Activated naive CD8-positive, alpha-beta T cell (primary cell): Measurements from ENCODE around the gene CPED1.

Experiments
- H3K27ac Mint-ChIP-seq: one replicate; pipeline ENCODE4 v1.8.0; 2021; ENCODE audit warnings: mixed read lengths
- H3K27me3 Mint-ChIP-seq: one replicate; pipeline ENCODE4 v1.8.0; 2021; ENCODE audit warnings: mixed read lengths
- H3K36me3 Mint-ChIP-seq: one replicate; pipeline ENCODE4 v1.8.0; 2021; ENCODE audit warnings: mixed read lengths
- H3K4me1 Mint-ChIP-seq: one replicate; pipeline ENCODE4 v1.8.0; 2021; ENCODE audit warnings: low read depth, mixed read lengths
- H3K4me3 Mint-ChIP-seq: one replicate; pipeline ENCODE4 v1.8.0; 2021; ENCODE audit warnings: mild to moderate bottlenecking, mixed read lengths
- H3K9me3 Mint-ChIP-seq: one replicate; pipeline ENCODE4 v1.8.0; 2021; ENCODE audit warnings: low read depth, mixed read lengths

CPED1 gene

GRCh38 chr7:121140790-121141189, 152.3 kb downstream of the CPED1 start:
- no peak overlapping the region for H3K4me3 Mint-ChIP-seq
- H3K4me1 Mint-ChIP-seq: peaks cover 14% of the 10 kb centered on the region
- H3K9me3 Mint-ChIP-seq: no peaks in the 10 kb centered on the region
- no peaks in the 10 kb centered on the region for H3K36me3 Mint-ChIP-seq
- no peak overlapping the region for H3K27ac Mint-ChIP-seq
- H3K27me3 Mint-ChIP-seq: peaks cover 1% of the 10 kb centered on the region

- Mint-ChIP-seq H3K4me1 (no peaks in the 10 kb centered on the region), H3K4me3 (no peak overlapping the region)
These were observed 163.3 kb downstream of the CPED1 start for GRCh38 chr7:121151774-121152221.

GRCh38 chr7:121153411-121153810, 164.9 kb downstream of the CPED1 start:
- Mint-ChIP-seq H3K27me3 (peaks cover 10% of the 10 kb centered on the region), H3K4me1 (no peaks in the 10 kb centered on the region)

More at GRCh38 chr7:121151774-121152221, 163.3 kb downstream of the CPED1 start:
- no peaks in the 10 kb centered on the region for H3K9me3 Mint-ChIP-seq
- peaks cover 10% of the 10 kb centered on the region for H3K27me3 Mint-ChIP-seq
- H3K36me3 Mint-ChIP-seq: no peaks in the 10 kb centered on the region
- H3K27ac Mint-ChIP-seq: no peak overlapping the region

GRCh38 chr7:121153995-121154394, 165.5 kb downstream of the CPED1 start:
- H3K36me3 Mint-ChIP-seq: no peaks in the 10 kb centered on the region

More at GRCh38 chr7:121153411-121153810, 164.9 kb downstream of the CPED1 start:
- H3K9me3 Mint-ChIP-seq: no peaks in the 10 kb centered on the region
- no peaks in the 10 kb centered on the region for H3K36me3 Mint-ChIP-seq
- H3K27ac Mint-ChIP-seq: no peak overlapping the region
- no peak overlapping the region for H3K4me3 Mint-ChIP-seq

GRCh38 chr7:121156825-121157224, 168.3 kb downstream of the CPED1 start:
- Mint-ChIP-seq H3K36me3 (no peaks in the 10 kb centered on the region), H3K4me1 (no peaks in the 10 kb centered on the region), H3K27me3 (peaks cover 9% of the 10 kb centered on the region), H3K9me3 (no peaks in the 10 kb centered on the region), H3K4me3 (no peak overlapping the region), H3K27ac (no peak overlapping the region)

More at GRCh38 chr7:121153995-121154394, 165.5 kb downstream of the CPED1 start:
- no peaks in the 10 kb centered on the region for H3K4me1 Mint-ChIP-seq
- no peak overlapping the region for H3K4me3 Mint-ChIP-seq
- no peak overlapping the region for H3K27ac Mint-ChIP-seq
- H3K9me3 Mint-ChIP-seq: no peaks in the 10 kb centered on the region
- peaks cover 10% of the 10 kb centered on the region for H3K27me3 Mint-ChIP-seq

GRCh38 chr7:121157341-121157751, 168.8 kb downstream of the CPED1 start:
- Mint-ChIP-seq H3K4me1 (no peaks in the 10 kb centered on the region), H3K36me3 (no peaks in the 10 kb centered on the region), H3K27ac (no peak overlapping the region), H3K27me3 (peaks cover 9% of the 10 kb centered on the region), H3K9me3 (no peaks in the 10 kb centered on the region), H3K4me3 (no peak overlapping the region)

GRCh38 chr7:121157885-121158590, 169.5 kb downstream of the CPED1 start:
- H3K27ac Mint-ChIP-seq: no peak overlapping the region
- H3K4me3 Mint-ChIP-seq: no peak overlapping the region
- H3K27me3 Mint-ChIP-seq: peaks cover 10% of the 10 kb centered on the region

GRCh38 chr7:121158665-121159064, 170.2 kb downstream of the CPED1 start:
- Mint-ChIP-seq H3K4me3 (no peak overlapping the region), H3K4me1 (no peaks in the 10 kb centered on the region), H3K27me3 (peaks cover 10% of the 10 kb centered on the region)

More at GRCh38 chr7:121157885-121158590, 169.5 kb downstream of the CPED1 start:
- Mint-ChIP-seq H3K9me3 (no peaks in the 10 kb centered on the region), H3K4me1 (no peaks in the 10 kb centered on the region), H3K36me3 (no peaks in the 10 kb centered on the region)

GRCh38 chr7:121159553-121159952, 171.0 kb downstream of the CPED1 start:
- Mint-ChIP-seq H3K27ac (no peak overlapping the region), H3K27me3 (peaks cover 7% of the 10 kb centered on the region), H3K4me1 (no peaks in the 10 kb centered on the region), H3K36me3 (no peaks in the 10 kb centered on the region), H3K4me3 (no peak overlapping the region), H3K9me3 (no peaks in the 10 kb centered on the region)

More at GRCh38 chr7:121158665-121159064, 170.2 kb downstream of the CPED1 start:
- H3K27ac Mint-ChIP-seq: no peak overlapping the region
- no peaks in the 10 kb centered on the region for H3K36me3 Mint-ChIP-seq
- H3K9me3 Mint-ChIP-seq: no peaks in the 10 kb centered on the region

GRCh38 chr7:121160150-121161008, 171.9 kb downstream of the CPED1 start:
- no peaks in the 10 kb centered on the region for H3K4me1 Mint-ChIP-seq
- H3K4me3 Mint-ChIP-seq: no peak overlapping the region
- H3K27me3 Mint-ChIP-seq: peaks cover 7% of the 10 kb centered on the region
- H3K9me3 Mint-ChIP-seq: no peaks in the 10 kb centered on the region
- H3K27ac Mint-ChIP-seq: no peak overlapping the region
- H3K36me3 Mint-ChIP-seq: no peaks in the 10 kb centered on the region

- Mint-ChIP-seq H3K4me3 (no peak overlapping the region), H3K9me3 (no peaks in the 10 kb centered on the region), H3K27me3 (peaks cover 3% of the 10 kb centered on the region), H3K4me1 (no peaks in the 10 kb centered on the region), H3K36me3 (no peaks in the 10 kb centered on the region), H3K27ac (no peak overlapping the region)
These were observed 175.2 kb downstream of the CPED1 start for GRCh38 chr7:121163699-121164098.

GRCh38 chr7:121164247-121164646, 175.7 kb downstream of the CPED1 start:
- Mint-ChIP-seq H3K36me3 (no peaks in the 10 kb centered on the region), H3K9me3 (no peaks in the 10 kb centered on the region), H3K27me3 (peaks cover 3% of the 10 kb centered on the region), H3K4me1 (no peaks in the 10 kb centered on the region), H3K27ac (no peak overlapping the region), H3K4me3 (no peak overlapping the region)

GRCh38 chr7:121166916-121167315, 178.4 kb downstream of the CPED1 start:
- Mint-ChIP-seq H3K27ac (no peak overlapping the region), H3K27me3 (peaks cover 6% of the 10 kb centered on the region)

GRCh38 chr7:121167971-121168370, 179.5 kb downstream of the CPED1 start:
- no peaks in the 10 kb centered on the region for H3K36me3 Mint-ChIP-seq
- H3K27ac Mint-ChIP-seq: no peak overlapping the region
- no peak overlapping the region for H3K4me3 Mint-ChIP-seq
- H3K27me3 Mint-ChIP-seq: peaks cover 4% of the 10 kb centered on the region
- H3K9me3 Mint-ChIP-seq: no peaks in the 10 kb centered on the region
- H3K4me1 Mint-ChIP-seq: no peaks in the 10 kb centered on the region

More at GRCh38 chr7:121166916-121167315, 178.4 kb downstream of the CPED1 start:
- Mint-ChIP-seq H3K36me3 (no peaks in the 10 kb centered on the region), H3K9me3 (no peaks in the 10 kb centered on the region), H3K4me1 (no peaks in the 10 kb centered on the region), H3K4me3 (no peak overlapping the region)

GRCh38 chr7:121169469-121169868, 181.0 kb downstream of the CPED1 start:
- no peaks in the 10 kb centered on the region for H3K4me1 Mint-ChIP-seq
- no peaks in the 10 kb centered on the region for H3K9me3 Mint-ChIP-seq
- peaks cover 8% of the 10 kb centered on the region for H3K27me3 Mint-ChIP-seq
- H3K4me3 Mint-ChIP-seq: no peak overlapping the region
- no peaks in the 10 kb centered on the region for H3K36me3 Mint-ChIP-seq
- H3K27ac Mint-ChIP-seq: no peak overlapping the region
